Peyer's patch (tissue), 4 donors: ENCODE data around the gene GFOD1.

ENCODE experiments used
- CTCF ChIP-seq, 6 experiments: fragments of 450-650 bp in 4 of 6; fragments of 200-600 bp in 2 of 6; sonication (generic) in 1 of 6; IDR thresholded peaks; one replicate each; pipeline ENCODE4 v1.5.1; 2017 to 2019; ENCODE audit warnings: antibody characterized with exemption in 6 of 6, mild to moderate bottlenecking in 3 of 6, moderate library complexity in 1 of 6
- POLR2A ChIP-seq, 2 donors: fragments of 450-650 bp; IDR thresholded peaks; one replicate each; pipeline ENCODE4 v1.5.1; 2017; ENCODE audit warnings: antibody characterized with exemption in 2 of 2, mild to moderate bottlenecking in 2 of 2, moderate library complexity in 2 of 2

GRCh38 chr6:13515912-13516311 is 28.5 kb upstream of the GFOD1 start:
- no peak for TF ChIP-seq CTCF (IDR thresholded peaks at IDR 0.05)
- TF ChIP-seq POLR2A (IDR thresholded peaks at IDR 0.05), result no peak
